GM23248 (cell line): ENCODE data around the gene RENBP. TPM values are rescaled to one million over a fixed set of nuclear protein-coding genes. Genes with fewer than 3 reads are reported as not detected.

Experiments
- DNase-seq: peaks from one replicate; pipeline ENCODE4 v3.0.0-alpha.2; 2015
- H2AFZ ChIP-seq: fragments of 200-600 bp; sonication (generic); 2 replicates; pipeline ENCODE4 v1.6.1; 2016; ENCODE audit warnings: antibody characterized with exemption
- H3F3A ChIP-seq: fragments of 200-600 bp; sonication (generic); 2 replicates; pipeline ENCODE4 v1.6.1; 2016; ENCODE audit warnings: mild to moderate bottlenecking, antibody characterized with exemption, mixed run types; ENCODE audit not compliant: insufficient read depth
- H3K27ac ChIP-seq: fragments of 200-600 bp; sonication (generic); 2 replicates; pipeline ENCODE4 v1.5.1; 2016; ENCODE audit warnings: mild to moderate bottlenecking
- H3K27me3 ChIP-seq: fragments of 200-600 bp; sonication (generic); replicated peaks from 2 replicates; pipeline ENCODE4 v1.6.1; 2016; ENCODE audit warnings: mild to moderate bottlenecking; ENCODE audit not compliant: insufficient read depth
- H3K36me3 ChIP-seq: fragments of 200-600 bp; sonication (generic); 2 replicates; pipeline ENCODE4 v1.6.1; 2016; ENCODE audit warnings: low read depth, mild to moderate bottlenecking
- H3K4me1 ChIP-seq: fragments of 200-600 bp; sonication (generic); 2 replicates; pipeline ENCODE4 v1.6.1; 2016; ENCODE audit warnings: mild to moderate bottlenecking; ENCODE audit not compliant: insufficient read depth
- H3K4me2 ChIP-seq: fragments of 200-600 bp; sonication (generic); one replicate; pipeline ENCODE4 v1.6.1; 2016; ENCODE audit warnings: mild to moderate bottlenecking; ENCODE audit not compliant: unreplicated experiment
- H3K4me3 ChIP-seq: fragments of 200-600 bp; sonication (generic); 2 replicates; pipeline ENCODE4 v1.5.1; 2016; ENCODE audit warnings: mild to moderate bottlenecking
- H3K79me2 ChIP-seq: fragments of 200-600 bp; sonication (generic); 2 replicates; pipeline ENCODE4 v1.6.1; 2016; ENCODE audit warnings: mild to moderate bottlenecking; ENCODE audit not compliant: insufficient read depth
- H3K9ac ChIP-seq: fragments of 200-600 bp; sonication (generic); 2 replicates; pipeline ENCODE4 v1.6.1; 2016; ENCODE audit warnings: mild to moderate bottlenecking
- H3K9me2 ChIP-seq: fragments of 200-600 bp; sonication (generic); 2 replicates; pipeline ENCODE4 v1.6.1; 2016; ENCODE audit warnings: mixed run types, mild to moderate bottlenecking, moderate library complexity; ENCODE audit not compliant: insufficient read depth
- H3K9me3 ChIP-seq: fragments of 200-600 bp; sonication (generic); one replicate; pipeline ENCODE4 v1.6.1; 2017; ENCODE audit warnings: low read depth
- H4K20me1 ChIP-seq: fragments of 200-600 bp; sonication (generic); 2 replicates; pipeline ENCODE4 v1.6.0; 2016; ENCODE audit not compliant: insufficient read depth
- EZH2 ChIP-seq: fragments of 200-600 bp; sonication (generic); IDR thresholded peaks from 2 replicates; pipeline ENCODE4 v1.6.1; 2018; ENCODE audit warnings: antibody characterized with exemption, mild to moderate bottlenecking; ENCODE audit not compliant: insufficient read depth, poor library complexity, severe bottlenecking
- EZH2phosphoT487 ChIP-seq: fragments of 200-600 bp; sonication (generic); IDR thresholded peaks from 2 replicates; pipeline ENCODE4 v1.6.1; 2018; ENCODE audit warnings: antibody characterized with exemption, moderate library complexity, mild to moderate bottlenecking, low read depth; ENCODE audit not compliant: insufficient read depth
- WGBS, 2 experiments: methylation state at CpG; one replicate each; pipeline ENCODE4 v1.1.6; 2015 to 2017; ENCODE audit warnings: low lambda C conversion rate in 2 of 2, low coverage in 1 of 2; ENCODE audit errors: missing lambda C conversion rate in 2 of 2; 5-methylcytosine and 5-hydroxymethylcytosine counted together
- in situ Hi-C: fragments of 300-500 bp; cut with MboI; formaldehyde crosslinking; loops from 2 replicates; pipeline ENCODE4 v1.15.0; 2020
- polyA plus RNA-seq: library from polyadenylated mRNA; unstranded; fragments of >200 nt; fragmentation: Nextera tagmentation; extraction: Ambion mirVana; gene quantifications from 2 replicates; pipeline ENCODE4 v1.2.1, GENCODE V29; 2016
- total RNA-seq: library from RNA; depleted of rRNA; stranded (reverse); fragments of >200 nt; shearing (Covaris generic); gene quantifications from 2 replicates; pipeline ENCODE4 v1.2.3, GENCODE V29; 2014

The RENBP gene
- total and polyA plus RNA-seq, 2 experiments from 2014 or later: 0.11 TPM; not detected in 1

DNA sequence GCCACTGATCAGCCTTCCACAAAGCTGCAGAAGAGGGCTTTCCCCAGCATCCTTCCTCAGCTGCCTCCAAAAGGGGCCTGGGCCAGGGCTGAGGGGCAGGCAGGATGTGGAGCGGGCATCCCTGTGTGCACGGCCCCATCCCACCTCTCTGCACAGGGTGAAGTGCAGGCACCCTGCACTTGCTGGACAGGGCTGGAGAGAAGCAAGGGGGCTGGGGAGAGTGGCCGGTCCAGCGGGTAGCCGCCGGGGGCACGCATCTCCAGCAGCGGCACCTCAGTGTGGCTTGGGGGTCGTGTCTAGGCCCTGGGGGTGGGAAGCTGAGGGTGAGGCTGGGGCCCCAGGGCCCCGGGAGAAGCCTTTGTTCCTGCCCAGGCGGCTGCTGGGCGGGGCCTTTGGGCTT, 37.0 kb downstream of the RENBP start:
- WGBS, 2 experiments: 33 to 89% methylated on average over 5 to 8 of the region's 12 CpGs
- no peak for DNase-seq
- Histone ChIP-seq H3K27me3 (no peaks in the 10 kb centered on the region), H4K20me1 (no peaks in the 10 kb centered on the region), H3K79me2 (no peaks in the 10 kb centered on the region), H3K9me2 (no peaks in the 10 kb centered on the region), H2AFZ (no peak overlapping the region), H3F3A (no peaks in the 10 kb centered on the region), H3K27ac (no peak overlapping the region), H3K9me3 (no peaks in the 10 kb centered on the region), H3K4me1 (no peaks in the 10 kb centered on the region), H3K9ac (no peak overlapping the region), H3K4me3 (no peak overlapping the region), H3K4me2 (no peak overlapping the region), H3K36me3 (no peaks in the 10 kb centered on the region)
- in situ Hi-C loops: no loop called here
- TF ChIP-seq EZH2: no peak
- TF ChIP-seq EZH2phosphoT487: no peak

- Histone ChIP-seq H3K36me3 (no peaks in the 10 kb centered on the region), H3K27me3 (no peaks in the 10 kb centered on the region), H3K79me2 (no peaks in the 10 kb centered on the region), H3F3A (no peaks in the 10 kb centered on the region), H3K4me1 (no peaks in the 10 kb centered on the region), H4K20me1 (no peaks in the 10 kb centered on the region), H3K4me3 (no peak overlapping the region), H3K27ac (no peak overlapping the region), H3K9me3 (no peaks in the 10 kb centered on the region), H3K9me2 (no peaks in the 10 kb centered on the region), H2AFZ (no peak overlapping the region), H3K4me2 (no peak overlapping the region), H3K9ac (no peak overlapping the region)
- no peak for DNase-seq
- WGBS, 2 experiments: 51 to 54% methylated on average over 7 to 13 of the region's 27 CpGs
- in situ Hi-C loops: no loop called here
- TF ChIP-seq EZH2phosphoT487 (no peak), EZH2 (no peak)
Measured at GRCh38 chrX:153906126-153906917, 38.1 kb downstream of the RENBP start.

DNA sequence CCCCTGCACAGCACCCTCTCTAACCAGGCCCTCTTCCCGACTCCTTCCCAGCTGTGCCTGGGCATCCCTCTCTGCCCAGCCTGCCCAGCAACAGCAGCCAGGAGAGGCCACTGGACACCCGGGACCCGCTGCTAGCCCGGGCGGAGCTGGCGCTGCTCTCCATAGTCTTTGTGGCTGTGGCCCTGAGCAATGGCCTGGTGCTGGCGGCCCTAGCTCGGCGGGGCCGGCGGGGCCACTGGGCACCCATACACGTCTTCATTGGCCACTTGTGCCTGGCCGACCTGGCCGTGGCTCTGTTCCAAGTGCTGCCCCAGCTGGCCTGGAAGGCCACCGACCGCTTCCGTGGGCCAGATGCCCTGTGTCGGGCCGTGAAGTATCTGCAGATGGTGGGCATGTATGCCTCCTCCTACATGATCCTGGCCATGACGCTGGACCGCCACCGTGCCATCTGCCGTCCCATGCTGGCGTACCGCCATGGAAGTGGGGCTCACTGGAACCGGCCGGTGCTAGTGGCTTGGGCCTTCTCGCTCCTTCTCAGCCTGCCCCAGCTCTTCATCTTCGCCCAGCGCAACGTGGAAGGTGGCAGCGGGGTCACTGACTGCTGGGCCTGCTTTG, 38.9 kb downstream of the RENBP start:
- no peak for DNase-seq
- Histone ChIP-seq H3K9ac (no peak overlapping the region), H2AFZ (no peak overlapping the region), H3K9me2 (no peaks in the 10 kb centered on the region), H3K4me2 (no peak overlapping the region), H4K20me1 (no peaks in the 10 kb centered on the region), H3K27me3 (no peaks in the 10 kb centered on the region), H3K79me2 (no peaks in the 10 kb centered on the region), H3K36me3 (no peaks in the 10 kb centered on the region), H3K4me1 (0 out of 2 replicates have a peak, but pooled peaks cover under 1% of the 10 kb centered on the region), H3F3A (no peaks in the 10 kb centered on the region), H3K9me3 (no peaks in the 10 kb centered on the region), H3K4me3 (no peak overlapping the region), H3K27ac (no peak overlapping the region)
- WGBS, 2 experiments: 88 to 91% methylated on average over 10 to 30 of the region's 32 CpGs
- in situ Hi-C loops: no loop called here
- TF ChIP-seq EZH2phosphoT487: no peak
- TF ChIP-seq EZH2: no peak

DNA sequence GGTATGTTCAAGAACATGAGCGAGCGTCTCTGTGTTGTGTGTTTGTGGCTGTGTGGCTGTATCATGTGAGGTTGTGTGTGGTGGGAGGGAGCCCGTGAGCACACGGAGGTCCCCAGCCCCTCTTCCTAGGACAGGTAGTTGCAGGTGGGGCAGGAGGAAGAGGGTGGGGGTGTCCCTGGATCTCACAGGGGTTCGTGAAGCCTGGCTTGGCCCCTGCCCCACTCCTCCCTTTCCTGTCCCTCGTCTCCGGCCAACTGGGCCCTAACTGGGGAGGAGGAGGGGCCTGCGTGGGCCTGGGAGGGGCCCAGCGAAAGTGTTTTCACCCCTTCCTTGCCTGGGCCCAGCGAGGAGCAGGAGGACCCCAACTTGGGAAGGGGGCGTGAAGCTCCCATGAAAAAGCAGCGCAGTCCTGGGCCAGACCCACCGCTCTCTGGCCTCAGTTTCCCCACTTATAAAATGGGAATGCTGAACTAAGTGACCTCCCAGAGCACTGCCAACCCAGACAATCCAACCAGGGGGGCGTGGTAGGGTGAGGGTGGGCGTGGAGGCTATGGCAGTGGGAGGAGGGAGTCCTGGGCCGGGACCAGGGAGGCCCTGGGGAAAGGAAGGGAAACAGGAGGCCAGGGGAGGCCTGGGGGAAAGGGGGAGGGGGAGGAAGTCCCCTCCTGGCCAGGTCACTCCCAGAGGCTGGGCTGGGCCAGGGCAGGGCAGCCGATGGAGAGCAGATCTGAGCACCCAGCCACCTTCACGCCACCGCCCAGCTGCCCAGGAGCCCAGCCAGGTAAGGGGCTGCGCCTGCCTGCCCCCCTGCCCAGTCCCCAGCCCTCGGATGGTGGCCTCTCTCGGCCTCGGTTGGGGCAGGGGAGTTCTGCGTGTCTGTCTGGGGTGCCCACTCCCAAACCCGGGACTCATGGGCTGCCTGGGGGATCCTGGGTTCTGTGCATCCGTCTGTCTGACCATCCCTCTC, 40.2 kb downstream of the RENBP start, which contains the start of gene AVPR2:
AVPR2 (plus strand) TSS at position 683 of the 967 bp plus-strand sequence. CDS start 473 bp downstream, outside the sequence.
- in situ Hi-C loops: no loop called here
- H3K4me2 ChIP-seq: no peak within 1 kb of the TSS
- no peaks in the 10 kb centered on the region for H3F3A ChIP-seq
- TF ChIP-seq EZH2: no peak
- no peak for TF ChIP-seq EZH2phosphoT487
- H3K79me2 ChIP-seq: no peaks in the 10 kb centered on the region
- H2AFZ ChIP-seq: no peak within 1 kb of the TSS
- H3K36me3 ChIP-seq: no peaks in the 10 kb centered on the region
- 0 out of 2 replicates have a peak, but pooled peaks cover 3% of the 10 kb centered on the region for H3K4me1 ChIP-seq
- no peak for DNase-seq
- H3K9ac ChIP-seq: no peak within 1 kb of the TSS
- H3K4me3 ChIP-seq: no peak within 1 kb of the TSS
- no peaks in the 10 kb centered on the region for H3K27me3 ChIP-seq
- H3K9me2 ChIP-seq: no peaks in the 10 kb centered on the region
- no peaks in the 10 kb centered on the region for H3K9me3 ChIP-seq
- 40 to 43% methylated on average over 4 to 11 of the region's 26 CpGs for WGBS, 2 experiments
- no peak within 1 kb of the TSS for H3K27ac ChIP-seq
- H4K20me1 ChIP-seq: no peaks in the 10 kb centered on the region
